GM19240 (cell line): Measurements from ENCODE around the gene TCF12.

Source experiments
- DNase-seq: peaks from one replicate; pipeline ENCODE4 v3.0.0; 2011; ENCODE audit warnings: low spot score; ENCODE audit not compliant: insufficient read length

TCF12 gene

DNA sequence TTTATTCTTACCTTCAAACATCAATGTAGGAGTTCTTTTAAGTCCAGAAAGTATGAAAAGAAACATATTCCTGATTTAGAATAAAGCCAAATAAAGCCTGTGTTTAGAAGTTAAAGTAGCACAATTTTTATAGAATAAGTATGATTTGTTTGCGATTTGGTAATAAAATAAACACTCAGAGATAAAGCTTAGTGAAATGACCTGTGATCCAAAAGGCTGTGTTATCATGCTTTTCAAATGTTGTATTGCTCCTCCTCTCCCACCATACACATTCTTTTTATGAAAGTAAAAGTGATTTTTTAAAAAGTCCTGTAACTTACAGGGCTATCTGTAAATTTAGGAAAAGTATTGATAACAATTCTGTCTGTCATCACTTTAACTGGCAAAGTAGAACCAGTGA is 319.2 kb downstream of the TCF12 start:
- DNase-seq, result no peak

DNA sequence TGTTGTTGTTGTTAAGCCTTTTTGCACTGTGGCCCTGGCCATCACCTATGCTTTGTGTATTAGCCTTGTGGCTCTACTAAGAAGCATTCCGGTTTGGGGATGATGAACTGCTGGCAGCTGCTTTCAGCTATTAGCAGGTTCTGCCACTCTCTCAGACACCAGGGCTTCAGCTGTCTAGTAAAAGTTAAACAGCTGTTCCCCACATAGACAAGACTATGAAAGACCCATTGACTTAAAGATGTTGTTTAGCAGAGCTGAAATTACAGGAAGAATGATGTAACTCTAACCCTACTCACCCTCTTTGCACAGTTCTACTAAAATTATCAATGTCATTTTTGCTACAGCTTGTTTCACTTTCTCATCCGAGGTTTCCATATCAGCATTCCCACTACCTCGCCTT is 326.7 kb downstream of the TCF12 start:
- DNase-seq, result no peak

DNA sequence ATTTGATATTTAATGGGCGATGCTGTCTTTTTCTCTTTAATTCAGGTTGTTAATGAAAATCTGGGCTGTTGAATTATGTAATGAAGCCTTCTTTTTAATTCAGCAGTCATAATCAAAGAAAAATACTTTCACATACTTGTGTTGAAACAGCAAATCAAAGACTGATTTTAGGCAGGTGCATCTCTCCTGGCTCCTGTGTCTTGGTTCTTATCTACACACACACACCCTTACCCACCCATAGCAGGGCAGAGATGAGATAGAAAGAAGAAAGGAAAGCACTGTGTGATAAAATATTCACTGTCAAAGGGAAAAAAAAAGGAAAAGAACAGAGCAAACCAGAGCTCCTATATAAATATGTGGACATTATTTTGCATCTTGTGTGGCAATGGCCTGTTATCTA is 327.3 kb downstream of the TCF12 start:
- DNase-seq, result no peak

DNA sequence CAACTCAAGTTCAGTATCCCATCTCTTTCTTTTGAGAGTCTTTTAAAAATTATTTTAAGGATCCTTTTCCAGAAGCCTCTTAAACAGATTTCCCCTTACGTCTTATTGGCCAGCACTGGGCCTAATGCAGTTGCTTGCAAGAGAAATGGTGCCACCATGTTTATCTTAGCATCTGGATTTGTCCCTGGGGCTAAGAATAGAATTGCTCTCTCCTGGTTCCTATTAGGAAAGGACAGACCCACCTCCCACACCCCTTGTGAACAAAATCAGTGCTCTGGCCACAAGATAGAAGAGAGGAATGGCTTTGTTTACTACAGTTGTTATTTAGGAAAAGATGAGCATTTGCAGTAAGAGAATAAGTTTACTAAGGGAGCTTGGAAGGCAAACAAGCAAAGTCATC is 329.6 kb downstream of the TCF12 start:
- DNase-seq, result no peak

DNA sequence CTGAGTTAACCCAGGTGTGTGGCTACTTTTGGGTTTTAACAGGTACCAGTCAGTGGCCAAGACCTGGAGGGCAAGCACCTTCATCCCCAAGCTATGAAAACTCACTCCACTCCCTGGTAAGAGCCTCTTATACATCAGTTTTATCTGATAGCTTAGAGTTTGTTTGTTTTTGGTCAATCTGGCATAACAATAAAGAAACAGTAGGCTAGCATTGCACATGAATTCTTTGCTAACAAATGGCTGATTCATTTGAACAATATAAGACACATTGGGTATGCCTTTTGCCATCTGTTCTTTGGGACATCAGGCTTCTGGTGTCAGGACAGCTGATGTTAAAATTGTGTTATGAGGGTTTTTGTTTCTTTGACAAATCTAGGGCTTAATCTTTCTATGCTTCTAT is 332.9 kb downstream of the TCF12 start:
- no peak for DNase-seq

DNA sequence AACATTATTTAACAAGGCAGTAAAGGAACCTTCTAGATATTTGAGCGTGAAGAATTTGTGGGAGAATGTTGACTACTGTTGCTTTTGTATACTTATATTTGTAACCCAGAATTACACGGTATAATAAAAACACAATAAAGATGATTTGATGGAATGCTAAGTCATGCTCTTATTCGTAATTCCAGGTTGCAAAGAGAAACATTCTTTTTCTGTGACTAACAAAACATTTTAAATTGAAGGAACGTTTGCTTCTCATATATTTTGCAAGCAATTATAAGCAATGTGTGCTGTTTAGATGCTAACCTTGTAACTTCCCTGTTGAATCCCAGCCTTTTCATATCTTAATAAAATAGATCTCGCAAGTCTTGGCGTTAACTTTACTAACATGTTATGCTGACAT is 333.5 kb downstream of the TCF12 start:
- DNase-seq, result no peak

DNA sequence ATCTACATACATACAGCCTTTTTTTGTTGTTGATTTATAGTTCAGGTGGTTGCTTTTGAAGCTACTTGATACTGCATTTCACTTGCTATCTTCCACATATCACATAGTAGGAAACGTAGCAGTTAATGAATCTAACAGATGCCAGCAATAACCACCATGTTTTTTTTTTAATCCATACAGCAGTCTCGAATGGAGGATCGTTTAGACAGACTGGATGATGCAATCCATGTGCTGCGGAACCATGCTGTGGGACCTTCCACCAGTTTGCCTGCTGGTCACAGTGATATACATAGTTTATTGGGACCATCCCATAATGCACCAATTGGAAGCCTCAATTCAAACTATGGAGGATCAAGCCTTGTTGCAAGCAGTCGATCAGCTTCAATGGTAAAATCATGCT is 334.6 kb downstream of the TCF12 start:
- no peak for DNase-seq

DNA sequence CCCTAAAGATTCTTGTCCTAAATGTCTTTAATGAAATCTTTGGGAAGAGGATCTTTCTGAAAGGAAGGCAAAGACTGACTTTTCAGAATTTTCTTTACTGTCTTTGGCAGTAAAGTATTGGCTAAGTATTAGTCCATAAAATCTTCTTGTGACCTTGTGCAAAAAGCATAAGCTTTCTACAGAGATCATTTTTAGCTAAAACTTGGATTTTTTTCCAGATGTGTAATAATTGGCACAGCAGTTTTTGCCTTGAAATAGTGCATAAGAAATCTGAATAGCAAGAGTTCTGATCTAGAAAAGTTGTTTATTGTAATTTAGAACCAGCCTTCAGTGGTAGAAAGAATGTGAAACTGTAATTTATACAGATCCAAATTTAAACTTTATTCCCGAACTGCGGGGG is 335.1 kb downstream of the TCF12 start:
- no peak for DNase-seq

DNA sequence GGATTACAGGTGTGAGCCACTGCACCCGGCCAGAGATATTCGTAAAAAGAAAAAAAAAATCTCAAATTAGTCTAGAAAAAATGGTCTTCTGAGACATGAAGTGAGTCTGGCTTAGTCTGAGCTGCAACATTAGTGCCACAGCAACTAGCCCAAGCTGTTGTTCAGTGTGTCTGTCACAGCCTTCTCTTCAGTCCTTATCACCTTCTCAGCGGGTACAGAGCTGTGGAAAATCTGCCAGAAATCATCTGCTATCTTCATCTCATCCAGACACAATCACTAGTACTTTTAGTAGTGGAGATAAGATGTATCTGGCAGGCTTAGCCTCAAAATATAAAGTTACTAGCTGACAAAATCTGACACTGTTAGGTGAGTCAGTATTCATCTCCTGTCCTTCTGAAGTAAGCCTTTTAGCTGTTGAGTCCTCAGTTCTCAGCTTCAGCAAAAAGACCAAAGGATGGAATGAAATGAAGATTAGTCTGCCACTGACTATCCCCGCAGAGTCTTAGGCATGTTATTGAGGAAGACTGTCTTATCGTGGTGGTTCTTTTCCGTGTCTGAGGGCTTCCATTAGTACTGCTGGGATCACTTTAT is 337.4 kb downstream of the TCF12 start:
- DNase-seq, result no peak

DNA sequence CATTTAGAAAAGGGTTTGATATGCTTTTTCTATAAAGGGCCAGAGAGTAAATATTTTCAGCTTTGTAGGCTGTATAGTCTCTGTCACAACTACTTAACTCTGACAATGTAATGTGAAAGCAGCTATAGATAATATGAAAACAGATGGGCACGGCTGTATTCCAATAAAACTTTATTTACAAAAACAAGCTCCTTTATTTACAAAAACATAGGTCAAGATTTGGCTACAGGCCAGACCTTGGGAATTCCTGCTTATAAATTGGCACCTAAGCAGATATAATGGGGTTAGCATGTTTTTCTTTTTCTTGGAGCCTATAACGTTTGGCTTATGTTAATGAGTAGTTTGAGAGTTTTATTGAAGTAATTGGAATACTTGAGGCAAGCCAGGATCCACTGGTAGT is 338.5 kb downstream of the TCF12 start:
- DNase-seq, result no peak

DNA sequence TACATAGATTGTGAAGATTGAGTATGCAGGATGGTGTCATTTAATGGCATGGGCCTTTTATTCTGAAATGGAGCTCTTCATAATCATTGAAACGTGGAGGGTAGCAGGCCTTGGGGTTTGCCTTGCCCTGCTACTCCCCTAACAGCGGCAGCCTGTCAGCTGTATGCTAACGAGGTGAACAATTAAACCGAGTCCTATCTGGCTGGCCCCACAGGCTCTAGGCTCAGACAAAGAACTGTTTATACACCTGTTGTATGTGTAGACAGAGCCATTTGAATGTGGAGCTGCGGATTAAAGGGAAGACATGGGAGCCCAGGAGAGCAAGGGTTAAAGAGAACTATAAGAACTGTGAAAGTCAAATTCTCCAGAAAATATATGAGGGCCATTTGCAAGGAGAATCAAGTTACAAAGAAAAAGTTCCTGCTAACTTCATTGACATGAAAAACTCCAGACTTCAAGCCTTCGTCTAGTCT is 341.2 kb downstream of the TCF12 start:
- DNase-seq, result no peak

DNA sequence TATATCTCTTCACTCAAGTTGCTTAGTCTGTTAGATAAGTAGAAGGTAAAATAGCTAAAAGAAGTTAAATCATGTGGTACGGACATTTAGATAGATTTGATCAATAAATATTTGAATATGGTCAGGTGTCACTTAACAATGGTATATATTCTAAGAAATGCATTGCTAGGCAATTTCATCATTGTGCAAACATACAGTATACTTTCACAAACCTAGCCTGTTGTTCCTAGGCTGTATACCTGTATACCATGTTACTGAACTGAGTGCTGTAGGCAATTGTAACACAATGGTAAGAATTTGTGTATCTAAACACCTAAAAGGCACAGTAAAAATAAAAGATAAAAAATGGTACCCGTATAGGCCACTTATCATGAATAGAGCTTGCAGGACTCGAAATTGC is 345.1 kb downstream of the TCF12 start:
- no peak for DNase-seq

DNA sequence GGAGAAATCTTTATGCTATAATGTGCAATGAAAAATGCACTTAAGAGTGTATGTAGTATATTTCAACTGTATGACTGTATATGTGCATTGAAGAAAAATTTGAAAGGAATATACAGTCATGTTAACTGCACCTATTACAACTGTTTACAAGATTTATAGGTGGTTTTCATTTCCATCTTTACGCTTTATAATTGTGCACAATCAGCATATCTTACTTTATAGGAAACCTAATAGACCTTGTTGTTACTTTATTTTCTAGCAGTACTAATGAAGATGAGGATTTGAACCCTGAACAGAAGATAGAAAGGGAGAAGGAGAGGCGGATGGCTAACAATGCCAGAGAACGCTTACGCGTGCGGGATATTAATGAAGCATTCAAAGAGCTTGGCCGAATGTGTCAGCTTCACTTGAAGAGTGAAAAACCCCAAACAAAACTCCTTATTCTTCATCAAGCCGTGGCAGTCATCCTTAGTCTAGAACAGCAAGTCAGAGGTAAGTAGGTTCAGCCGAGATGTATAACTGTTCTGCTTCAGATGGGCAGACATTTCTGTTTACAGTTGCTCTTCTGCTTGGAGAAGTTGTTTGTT is 354.4 kb downstream of the TCF12 start:
- DNase-seq, result no peak

DNA sequence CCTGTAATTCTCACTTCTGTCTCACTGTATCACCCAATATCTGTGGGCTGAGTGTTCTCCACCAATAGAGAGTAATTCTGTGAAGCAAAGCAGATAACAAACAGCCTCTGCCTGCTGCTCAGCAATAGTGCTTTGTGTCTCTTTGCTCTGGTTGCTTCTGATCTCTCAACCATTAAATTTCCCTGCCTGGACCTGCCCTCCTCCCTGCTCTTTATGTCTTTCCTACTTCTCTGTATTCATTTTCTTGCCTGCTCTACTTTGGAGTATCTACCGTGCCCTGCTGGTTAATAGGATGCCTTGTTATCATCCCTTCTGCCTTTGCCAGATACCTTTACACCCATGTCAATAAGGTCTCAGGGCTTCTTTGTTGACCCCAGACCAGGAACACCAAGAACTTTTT is 355.0 kb downstream of the TCF12 start:
- DNase-seq, result no peak

DNA sequence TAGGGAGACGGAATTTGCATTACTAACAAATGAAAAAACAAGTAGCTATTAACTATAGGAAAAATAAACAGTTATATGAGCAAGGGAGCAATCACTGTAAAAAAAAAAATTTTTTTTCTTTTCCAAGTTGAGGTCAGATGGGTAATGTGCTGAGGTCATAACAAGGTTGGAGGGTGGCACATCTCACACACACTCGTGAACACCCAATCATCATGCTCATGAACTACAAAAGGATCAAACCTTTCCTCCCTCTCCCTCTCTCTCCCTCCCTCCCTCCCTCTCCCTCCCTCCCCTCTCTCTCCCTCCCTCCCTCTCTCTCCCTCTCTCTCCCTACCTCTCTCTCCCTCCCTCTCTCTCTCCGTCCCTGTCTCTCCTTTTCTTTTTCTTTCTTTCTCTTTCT is 360.0 kb downstream of the TCF12 start:
- no peak for DNase-seq

DNA sequence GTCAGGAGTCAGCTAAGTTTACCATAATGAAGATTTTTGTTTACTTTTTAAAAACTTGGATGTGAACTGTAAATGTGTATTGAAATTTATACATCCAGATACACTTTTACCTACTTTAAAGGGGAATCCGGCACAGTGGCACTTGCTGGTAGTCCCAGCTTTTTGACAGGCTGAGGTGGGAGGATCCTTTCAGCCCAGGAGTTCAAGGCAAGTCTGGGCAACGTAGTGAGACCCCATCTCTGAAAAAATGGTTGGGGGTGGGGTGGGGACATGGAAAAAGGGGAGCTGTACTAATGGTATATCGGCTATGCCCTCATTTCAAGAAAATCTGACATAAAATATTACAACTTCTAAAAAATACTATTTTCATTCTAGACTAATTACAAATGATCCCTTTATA is 362.0 kb downstream of the TCF12 start:
- no peak for DNase-seq

DNA sequence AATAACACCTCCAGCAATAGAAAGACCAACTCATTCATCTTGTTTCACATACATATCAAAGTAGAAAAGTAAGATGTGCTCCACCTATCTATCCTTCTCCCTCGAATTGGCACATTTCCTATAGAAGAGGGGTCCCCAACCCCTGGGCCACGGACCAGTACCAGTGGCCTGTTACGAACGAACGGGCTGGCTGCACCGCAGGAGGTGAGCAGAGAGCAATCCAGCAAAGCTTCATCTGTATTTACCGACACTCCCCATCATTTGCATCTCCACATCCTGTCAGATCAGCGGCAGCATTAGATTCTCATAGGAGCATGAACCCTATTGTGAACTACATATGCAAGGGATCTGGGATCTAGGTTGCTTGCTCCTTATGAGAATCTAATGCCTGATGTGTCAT is 362.9 kb downstream of the TCF12 start:
- DNase-seq, result no peak

DNA sequence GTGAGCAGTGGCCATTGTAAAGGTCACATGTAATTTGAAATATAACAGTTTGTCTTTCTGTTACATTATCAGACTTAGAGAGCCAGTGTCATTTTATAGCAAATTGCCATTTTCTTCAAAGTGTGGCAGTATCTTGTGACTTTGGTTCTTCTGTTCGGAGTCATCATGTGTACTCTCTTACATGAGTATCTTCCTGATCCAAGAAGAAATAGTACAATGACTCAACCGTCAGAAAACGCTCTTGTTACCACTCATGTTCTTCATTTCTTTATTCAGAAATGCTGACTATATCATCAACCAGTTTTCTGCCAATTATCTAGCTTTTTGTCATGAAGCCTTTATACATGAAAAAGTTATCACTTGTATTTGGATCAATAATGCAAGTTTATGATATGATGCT is 364.2 kb downstream of the TCF12 start:
- DNase-seq, result no peak

DNA sequence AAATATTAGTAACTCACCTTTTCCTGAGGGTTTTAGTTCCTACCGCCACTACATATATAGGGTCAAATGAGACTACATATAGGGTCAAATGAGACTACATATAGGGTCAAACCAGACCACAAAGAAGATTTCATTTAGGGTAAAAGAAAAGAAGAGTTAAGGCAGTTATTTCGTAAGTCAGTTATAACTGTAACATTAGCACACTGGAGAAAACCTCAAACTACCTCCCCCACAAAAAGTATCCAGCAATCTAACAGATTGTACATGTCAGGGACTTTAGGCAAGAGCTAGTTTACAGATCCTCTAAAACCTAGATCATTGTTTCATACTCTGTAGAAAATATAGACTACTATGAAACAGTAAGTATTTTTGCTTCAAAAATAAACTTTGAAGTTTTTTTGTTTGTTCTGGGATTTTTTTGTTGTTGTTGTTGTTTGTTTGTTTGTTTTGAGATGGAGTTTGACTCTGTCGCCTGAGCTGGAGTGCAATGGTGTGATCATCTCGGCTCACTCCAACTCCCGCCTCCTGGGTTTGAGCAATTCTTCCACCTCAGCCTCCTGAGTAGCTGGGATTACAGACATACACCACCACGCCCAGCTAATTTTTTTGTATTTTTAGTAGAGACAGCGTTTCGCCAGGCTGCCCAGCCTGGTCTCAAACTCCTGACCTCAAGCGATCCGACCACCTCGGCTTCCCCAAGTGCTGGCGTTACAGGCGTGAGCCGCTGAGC is 365.5 kb downstream of the TCF12 start:
- no peak for DNase-seq

DNA sequence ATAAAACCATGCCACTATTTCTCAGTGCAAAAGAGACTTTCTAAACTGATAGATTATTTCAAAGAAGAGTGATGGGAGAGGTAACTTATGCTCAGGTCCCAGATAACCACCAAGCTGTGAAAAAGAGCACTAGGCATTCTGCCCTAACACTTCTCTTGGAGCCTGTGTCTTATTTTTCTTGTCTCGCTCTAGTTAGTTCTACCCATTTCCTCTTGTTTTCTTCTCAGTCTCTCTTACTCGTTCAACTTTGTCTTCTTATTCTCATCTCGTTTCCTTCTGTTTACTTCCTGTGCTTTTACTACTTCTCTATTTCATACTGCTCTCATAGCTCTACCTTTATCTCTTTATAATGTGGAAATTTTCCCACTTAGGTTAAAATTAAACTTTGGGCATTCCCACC is 366.1 kb downstream of the TCF12 start:
- DNase-seq, result no peak

DNA sequence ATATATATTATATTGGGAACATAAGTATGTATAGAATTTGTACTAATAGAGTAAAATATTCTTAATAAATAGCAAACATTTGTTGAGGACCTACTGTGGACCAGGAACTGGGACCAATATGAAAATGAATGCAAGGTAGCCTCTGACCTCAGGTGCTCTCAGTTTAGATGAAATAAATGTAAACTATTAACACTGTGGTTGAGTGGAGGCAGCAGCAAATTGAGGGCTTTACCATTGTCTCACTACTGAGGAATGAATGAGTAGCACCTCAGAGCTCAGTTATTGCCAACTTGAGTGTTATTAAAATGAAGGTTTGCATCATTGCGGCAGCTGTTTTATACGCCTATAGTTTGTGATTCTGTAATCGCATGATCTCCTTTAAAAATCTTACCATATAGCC is 366.9 kb downstream of the TCF12 start:
- no peak for DNase-seq

DNA sequence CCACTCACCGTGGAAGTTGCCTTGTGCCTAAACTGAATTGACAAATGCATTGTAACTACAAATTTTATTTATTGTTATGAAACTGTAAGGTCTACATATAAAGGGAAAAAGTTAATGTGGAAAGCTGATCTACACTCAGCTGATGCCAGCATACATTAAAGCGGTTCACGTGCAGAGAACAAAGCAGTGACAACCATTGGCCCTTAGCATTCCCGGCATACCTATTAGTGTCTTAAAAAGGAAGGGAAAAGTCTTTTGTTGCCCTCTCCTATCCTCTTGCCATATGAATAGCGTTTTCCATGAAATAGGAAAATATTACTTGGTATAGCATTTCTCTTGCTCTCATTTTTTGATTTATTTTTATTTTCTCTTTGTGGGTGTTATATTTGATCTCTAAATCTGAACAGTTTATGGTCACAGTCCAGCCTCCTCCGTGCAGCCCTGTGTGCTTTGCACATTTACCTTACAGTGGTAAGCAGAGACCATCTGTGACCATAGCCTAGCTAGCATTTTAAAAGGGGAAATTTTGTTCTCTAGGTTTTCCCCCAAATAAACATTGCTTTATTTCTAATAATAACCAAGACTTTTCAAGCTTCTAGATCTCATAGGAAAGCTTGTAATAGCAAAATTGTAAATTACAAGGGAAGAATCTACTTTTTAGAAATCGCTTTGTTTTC is 368.1 kb downstream of the TCF12 start:
- DNase-seq, result no peak

DNA sequence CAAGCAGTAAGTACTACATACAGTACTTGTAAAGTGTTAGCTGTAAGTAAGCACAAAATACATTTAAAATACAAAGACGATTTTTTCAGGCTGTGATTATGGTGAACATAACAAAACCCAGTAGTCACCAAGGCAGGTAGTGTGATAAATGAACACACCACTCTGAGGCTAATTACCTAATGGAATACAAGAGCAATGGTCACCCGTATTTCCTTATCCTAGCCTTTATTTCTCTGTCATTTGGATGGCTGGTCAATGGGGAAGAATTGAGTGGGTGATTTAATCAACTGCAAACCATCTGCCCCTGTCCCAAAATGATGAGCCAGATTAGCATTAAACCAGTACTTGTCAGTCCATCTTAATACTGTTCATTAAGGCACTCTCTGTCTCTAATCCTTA is 368.7 kb downstream of the TCF12 start:
- no peak for DNase-seq
